Ishikawa (cell line): ENCODE results near the gene UACA.

Experiments
- CEBPB ChIP-seq: IDR thresholded peaks from 2 replicates; pipeline ENCODE4 v1.6.1; 2012
- CREB1 ChIP-seq: IDR thresholded peaks from 2 replicates; pipeline ENCODE4 v1.6.1; 2012; ENCODE audit warnings: low read depth
- EGR1 ChIP-seq: IDR thresholded peaks from 2 replicates; pipeline ENCODE4 v1.6.1; 2012
- EP300 ChIP-seq: IDR thresholded peaks from 2 replicates; pipeline ENCODE4 v1.6.1; 2012; ENCODE audit warnings: borderline replicate concordance
- FOXM1 ChIP-seq: IDR thresholded peaks from 2 replicates; pipeline ENCODE4 v1.6.1; 2012; ENCODE audit warnings: low read depth, borderline replicate concordance
- MAX ChIP-seq: IDR thresholded peaks from 2 replicates; pipeline ENCODE4 v1.6.1; 2012
- NFIC ChIP-seq: IDR thresholded peaks from 2 replicates; pipeline ENCODE4 v1.6.1; 2012
- RAD21 ChIP-seq: IDR thresholded peaks from 2 replicates; pipeline ENCODE4 v1.6.1; 2012; ENCODE audit warnings: low read depth
- REST ChIP-seq: IDR thresholded peaks from 2 replicates; pipeline ENCODE4 v1.6.1; 2012; ENCODE audit warnings: low read depth, mild to moderate bottlenecking
- TAF1 ChIP-seq: IDR thresholded peaks from 2 replicates; pipeline ENCODE4 v1.6.1; 2012; ENCODE audit warnings: low read depth, mild to moderate bottlenecking
- TCF12 ChIP-seq: IDR thresholded peaks from 2 replicates; pipeline ENCODE4 v1.6.1; 2012; ENCODE audit warnings: low read depth
- TEAD4 ChIP-seq: IDR thresholded peaks from 2 replicates; pipeline ENCODE4 v1.6.1; 2012
- YY1 ChIP-seq: IDR thresholded peaks from 2 replicates; pipeline ENCODE4 v1.6.1; 2012; ENCODE audit warnings: low read depth
- ZBTB7A ChIP-seq: IDR thresholded peaks from 2 replicates; pipeline ENCODE4 v1.6.1; 2012; ENCODE audit warnings: low read depth
- TF ChIP-seq, protein P1 (sequence below): IDR thresholded peaks from 2 replicates; pipeline ENCODE4 v1.6.1; 2012

The UACA gene

GRCh38 chr15:70628549-70628896, 134.8 kb downstream of the UACA start:
- TF ChIP-seq ZBTB7A (no peak), TAF1 (no peak), CREB1 (no peak), TCF12 (no peak)
- TF ChIP-seq, protein P1, sequence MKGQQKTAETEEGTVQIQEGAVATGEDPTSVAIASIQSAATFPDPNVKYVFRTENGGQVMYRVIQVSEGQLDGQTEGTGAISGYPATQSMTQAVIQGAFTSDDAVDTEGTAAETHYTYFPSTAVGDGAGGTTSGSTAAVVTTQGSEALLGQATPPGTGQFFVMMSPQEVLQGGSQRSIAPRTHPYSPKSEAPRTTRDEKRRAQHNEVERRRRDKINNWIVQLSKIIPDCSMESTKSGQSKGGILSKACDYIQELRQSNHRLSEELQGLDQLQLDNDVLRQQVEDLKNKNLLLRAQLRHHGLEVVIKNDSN: no peak

DNA sequence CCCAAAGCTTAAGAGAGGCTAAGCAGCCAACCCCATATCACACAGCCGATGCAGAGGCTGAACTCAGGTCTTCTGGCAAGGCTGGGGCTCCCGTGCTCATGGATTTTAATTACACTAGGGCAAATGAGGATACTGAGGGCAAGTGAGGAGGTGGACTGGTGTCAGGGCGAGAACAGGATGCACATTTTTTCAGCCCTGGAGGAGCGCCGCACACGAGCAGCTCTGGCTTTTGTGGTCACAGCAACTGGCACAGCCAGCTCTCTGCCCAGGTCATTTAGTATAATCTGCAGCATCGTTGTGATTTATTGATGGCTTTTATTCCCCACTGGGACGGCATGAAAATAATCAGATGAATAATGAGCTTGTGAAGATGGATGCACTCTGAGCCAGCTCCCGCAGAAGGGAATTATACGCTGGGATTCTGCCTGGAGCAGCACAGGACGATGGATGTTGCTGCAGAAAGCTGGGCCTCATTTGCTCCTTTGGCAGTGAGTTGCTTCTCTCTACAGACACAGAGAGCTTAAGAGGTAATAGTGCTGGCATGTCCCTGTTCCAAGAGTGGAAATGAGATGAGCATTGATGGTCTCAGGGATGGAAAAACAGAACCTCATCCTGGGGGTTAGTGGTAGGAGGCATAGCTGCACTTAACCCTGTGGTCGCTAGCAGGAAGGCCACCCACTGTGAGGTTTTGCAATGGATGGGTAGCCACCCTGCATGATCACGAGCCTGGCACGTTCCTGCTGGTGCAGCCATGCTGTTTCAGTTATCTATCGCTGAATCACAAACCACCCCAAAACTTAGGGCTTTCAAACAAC, 135.4 kb downstream of the UACA start:
- TF ChIP-seq, protein P1: no peak
- TF ChIP-seq EGR1 (no peak), TCF12 (no peak), TEAD4 (no peak), MAX (no peak), RAD21 (no peak), FOXM1 (no peak), YY1 (no peak), TAF1 (no peak), CEBPB (no peak), CREB1 (no peak), REST (no peak)

DNA sequence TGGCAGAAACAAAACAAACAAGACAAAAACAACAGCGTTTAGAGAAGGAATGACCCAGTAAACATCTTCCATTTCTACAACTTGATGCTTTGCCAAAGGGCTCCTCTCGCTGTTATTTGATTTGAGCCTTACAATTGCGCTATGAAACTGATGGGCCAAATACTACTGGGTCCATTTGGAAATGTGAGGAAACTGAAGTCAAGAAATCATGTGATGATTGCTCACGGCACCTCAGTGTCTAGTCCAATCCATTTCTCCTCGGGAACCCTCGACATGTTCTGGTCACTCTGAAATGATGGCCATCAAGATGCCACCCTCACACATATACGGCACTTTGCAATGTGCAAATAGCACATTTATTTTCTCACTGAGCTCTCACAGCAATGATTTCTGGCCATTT, 136.0 kb downstream of the UACA start:
- TF ChIP-seq TEAD4 (no peak), MAX (no peak), RAD21 (no peak), EGR1 (no peak), NFIC (no peak), EP300 (no peak), ZBTB7A (no peak), TAF1 (no peak), YY1 (no peak), TCF12 (no peak), CEBPB (no peak), REST (no peak), CREB1 (no peak), FOXM1 (no peak)
- TF ChIP-seq, protein P1: no peak

GRCh38 chr15:70625438-70625837, 137.9 kb downstream of the UACA start:
- TF ChIP-seq NFIC (peak; percentile 42; the same call in 1 of the 2 replicates), TEAD4 (no peak)

GRCh38 chr15:70625011-70625410, 138.3 kb downstream of the UACA start:
- TF ChIP-seq NFIC (no peak), YY1 (no peak), EP300 (no peak), RAD21 (no peak)
- TF ChIP-seq, protein P1: no peak

DNA sequence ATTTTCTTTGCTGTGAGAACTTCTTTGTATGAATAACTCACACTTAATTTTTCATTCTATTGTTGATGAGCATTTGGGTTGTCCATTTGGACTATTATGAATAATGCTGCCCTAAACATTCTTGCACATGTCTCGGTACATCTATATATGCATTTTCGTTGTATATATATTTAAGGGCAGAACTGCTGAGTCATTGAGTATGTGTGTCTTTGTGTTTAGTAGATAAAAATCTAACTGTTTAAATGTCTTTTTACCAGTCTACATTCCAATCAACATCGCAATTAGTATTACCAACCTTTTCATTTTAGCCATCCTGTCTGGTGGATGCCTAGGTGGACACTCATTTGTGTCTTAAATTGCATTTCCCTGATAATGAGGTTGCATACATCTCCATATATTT, 144.4 kb downstream of the UACA start:
- no peak for TF ChIP-seq RAD21
- no peak for TF ChIP-seq ZBTB7A
- TF ChIP-seq, protein P1: no peak
- no peak for TF ChIP-seq TAF1
